ENCODE measurements around the gene MB21D2.

DNA sequence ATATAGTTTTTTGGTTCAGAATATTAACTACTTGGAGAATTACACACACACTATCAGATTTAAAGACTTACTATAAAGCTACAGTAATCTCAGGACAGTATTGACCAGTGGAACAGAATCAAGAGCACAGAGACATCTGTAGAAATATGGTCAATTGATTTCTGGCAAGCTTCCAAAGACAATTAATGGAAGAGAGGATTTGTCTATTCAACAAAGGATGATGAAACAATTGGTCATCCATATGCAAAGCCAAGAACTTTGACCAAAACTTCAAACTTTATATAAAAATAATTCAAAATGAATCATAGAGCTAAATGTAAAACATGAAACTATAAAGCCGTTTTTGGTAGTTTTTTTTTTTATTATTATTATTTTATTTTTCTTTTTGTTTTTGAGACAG lies 29.8 kb upstream of the MB21D2 start:
- TF ChIP-seq, protein P1, sequence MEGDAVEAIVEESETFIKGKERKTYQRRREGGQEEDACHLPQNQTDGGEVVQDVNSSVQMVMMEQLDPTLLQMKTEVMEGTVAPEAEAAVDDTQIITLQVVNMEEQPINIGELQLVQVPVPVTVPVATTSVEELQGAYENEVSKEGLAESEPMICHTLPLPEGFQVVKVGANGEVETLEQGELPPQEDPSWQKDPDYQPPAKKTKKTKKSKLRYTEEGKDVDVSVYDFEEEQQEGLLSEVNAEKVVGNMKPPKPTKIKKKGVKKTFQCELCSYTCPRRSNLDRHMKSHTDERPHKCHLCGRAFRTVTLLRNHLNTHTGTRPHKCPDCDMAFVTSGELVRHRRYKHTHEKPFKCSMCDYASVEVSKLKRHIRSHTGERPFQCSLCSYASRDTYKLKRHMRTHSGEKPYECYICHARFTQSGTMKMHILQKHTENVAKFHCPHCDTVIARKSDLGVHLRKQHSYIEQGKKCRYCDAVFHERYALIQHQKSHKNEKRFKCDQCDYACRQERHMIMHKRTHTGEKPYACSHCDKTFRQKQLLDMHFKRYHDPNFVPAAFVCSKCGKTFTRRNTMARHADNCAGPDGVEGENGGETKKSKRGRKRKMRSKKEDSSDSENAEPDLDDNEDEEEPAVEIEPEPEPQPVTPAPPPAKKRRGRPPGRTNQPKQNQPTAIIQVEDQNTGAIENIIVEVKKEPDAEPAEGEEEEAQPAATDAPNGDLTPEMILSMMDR (optimal IDR thresholded peaks at IDR 0.05 in 1 of 3, IDR thresholded peaks at IDR 0.05 in 1 of 3, conservative IDR thresholded peaks at IDR 0.05 in 1 of 3; ENCODE audit: extremely low read depth in 1 of 3, insufficient read depth in 2 of 3, low read length in 3 of 3): no peak
- TF ChIP-seq EZH2 (IDR thresholded peaks at IDR 0.05; ENCODE audit: low read length): no peak
